ENCODE data around the gene TIMM13.

GRCh38 chr19:2449019-2449418, 21.6 kb upstream of the TIMM13 start:
- TF ChIP-seq CTCF (IDR thresholded peaks at IDR 0.05; ENCODE audit: borderline replicate concordance, extremely low read depth, low read length, poor library complexity, severe bottlenecking) (no peak), EZH2 (IDR thresholded peaks at IDR 0.05; ENCODE audit: borderline replicate concordance, low read depth, low read length, severe bottlenecking) (no peak)
